ENCODE measurements around the gene YPEL1. TPM values are rescaled to one million over a fixed set of nuclear protein-coding genes. Genes with fewer than 3 reads are reported as not detected.
"Not testable (repeated sequence)": the region's sequence is repeated elsewhere in the genome, so short reads cannot be mapped to it uniquely, and the experiment has no call there.

The YPEL1 gene
- total RNA-seq, 1 donor from 2014 or later: 0.61 TPM

GRCh38 chr22:21694795-21695429 is 40.7 kb downstream of the YPEL1 start:
- no peak overlapping the region for H3K4me3 Mint-ChIP-seq
- peaks cover 33% of the 10 kb centered on the region for H3K36me3 Mint-ChIP-seq (ENCODE audit: low read depth)
- H3K27me3 Mint-ChIP-seq: no peaks in the 10 kb centered on the region
- H3K9me3 Mint-ChIP-seq: no peaks in the 10 kb centered on the region
- intact Hi-C loops (cut with micrococcal nuclease): no loop called here
- no peak overlapping the region for H3K27ac Mint-ChIP-seq
- H3K4me1 Mint-ChIP-seq: peaks cover 4% of the 10 kb centered on the region
- no peak for DNase-seq

- intact Hi-C loops (cut with micrococcal nuclease): no loop called here
- Mint-ChIP-seq H3K27ac (no peak overlapping the region), H3K4me3 (no peak overlapping the region), H3K27me3 (no peaks in the 10 kb centered on the region), H3K4me1 (peaks cover 6% of the 10 kb centered on the region), H3K9me3 (no peaks in the 10 kb centered on the region), H3K36me3 (ENCODE audit: low read depth) (peaks cover 37% of the 10 kb centered on the region)
- no peak for DNase-seq
These were observed 41.2 kb downstream of the YPEL1 start for GRCh38 chr22:21694394-21694793.

- Mint-ChIP-seq H3K4me1 (peaks cover 6% of the 10 kb centered on the region), H3K4me3 (no peak overlapping the region), H3K27me3 (no peaks in the 10 kb centered on the region), H3K27ac (no peak overlapping the region), H3K36me3 (ENCODE audit: low read depth) (peaks cover 38% of the 10 kb centered on the region), H3K9me3 (no peaks in the 10 kb centered on the region)
- DNase-seq: no peak
- intact Hi-C loops (cut with micrococcal nuclease): no loop called here
These were observed 41.6 kb downstream of the YPEL1 start for GRCh38 chr22:21693999-21694341.

GRCh38 chr22:21693333-21693998 is 42.1 kb downstream of the YPEL1 start:
- Mint-ChIP-seq H3K36me3 (ENCODE audit: low read depth) (peaks cover 42% of the 10 kb centered on the region), H3K4me3 (no peak overlapping the region), H3K4me1 (peaks cover 6% of the 10 kb centered on the region), H3K27ac (no peak overlapping the region), H3K27me3 (no peaks in the 10 kb centered on the region), H3K9me3 (no peaks in the 10 kb centered on the region)
- intact Hi-C loops (cut with micrococcal nuclease): no loop called here
- no peak for DNase-seq

- DNase-seq; intact Hi-C loops (cut with micrococcal nuclease); H3K4me3 Mint-ChIP-seq; H3K9me3 Mint-ChIP-seq; H3K27me3 Mint-ChIP-seq; H3K27ac Mint-ChIP-seq; H3K4me1 Mint-ChIP-seq: not testable (repeated sequence)
- H3K36me3 Mint-ChIP-seq (ENCODE audit: low read depth): peaks cover 42% of the 10 kb centered on the region
These were observed 42.7 kb downstream of the YPEL1 start for GRCh38 chr22:21692856-21693255.

- peaks cover 37% of the 10 kb centered on the region for H3K36me3 Mint-ChIP-seq (ENCODE audit: low read depth)
These were observed 43.8 kb downstream of the YPEL1 start for GRCh38 chr22:21691816-21692215.

GRCh38 chr22:21690401-21690801 is 45.2 kb downstream of the YPEL1 start:
- Mint-ChIP-seq H3K36me3 (ENCODE audit: low read depth) (peaks cover 35% of the 10 kb centered on the region), H3K4me3 (no peak overlapping the region), H3K9me3 (no peaks in the 10 kb centered on the region), H3K27ac (peak overlapping the region; percentile 38), H3K4me1 (peaks cover 6% of the 10 kb centered on the region), H3K27me3 (no peaks in the 10 kb centered on the region)
- intact Hi-C loops (cut with micrococcal nuclease): no loop called here
- DNase-seq: no peak

More at GRCh38 chr22:21691816-21692215, 43.8 kb downstream of the YPEL1 start:
- Mint-ChIP-seq H3K27me3 (no peaks in the 10 kb centered on the region), H3K4me1 (peaks cover 6% of the 10 kb centered on the region), H3K4me3 (no peak overlapping the region), H3K27ac (no peak overlapping the region), H3K9me3 (no peaks in the 10 kb centered on the region)
- no peak for DNase-seq
- intact Hi-C loops (cut with micrococcal nuclease): no loop called here

GRCh38 chr22:21688706-21689381 is 46.8 kb downstream of the YPEL1 start:
- Mint-ChIP-seq H3K4me1 (peaks cover 6% of the 10 kb centered on the region), H3K4me3 (no peak overlapping the region)

GRCh38 chr22:21688341-21688705 is 47.3 kb downstream of the YPEL1 start:
- Mint-ChIP-seq H3K27me3 (no peaks in the 10 kb centered on the region), H3K4me3 (no peak overlapping the region), H3K4me1 (peaks cover 6% of the 10 kb centered on the region), H3K9me3 (no peaks in the 10 kb centered on the region), H3K27ac (no peak overlapping the region), H3K36me3 (ENCODE audit: low read depth) (peaks cover 35% of the 10 kb centered on the region)
- intact Hi-C loops (cut with micrococcal nuclease): no loop called here
- no peak for DNase-seq

More at GRCh38 chr22:21688706-21689381, 46.8 kb downstream of the YPEL1 start:
- H3K27ac Mint-ChIP-seq: no peak overlapping the region
- intact Hi-C loops (cut with micrococcal nuclease): no loop called here
- peaks cover 34% of the 10 kb centered on the region for H3K36me3 Mint-ChIP-seq (ENCODE audit: low read depth)
- no peaks in the 10 kb centered on the region for H3K9me3 Mint-ChIP-seq
- no peaks in the 10 kb centered on the region for H3K27me3 Mint-ChIP-seq
- no peak for DNase-seq

- Mint-ChIP-seq H3K4me3 (no peak overlapping the region), H3K4me1 (peaks cover 6% of the 10 kb centered on the region), H3K36me3 (ENCODE audit: low read depth) (peaks cover 34% of the 10 kb centered on the region), H3K9me3 (no peaks in the 10 kb centered on the region), H3K27ac (no peak overlapping the region), H3K27me3 (no peaks in the 10 kb centered on the region)
- no peak for DNase-seq
- intact Hi-C loops (cut with micrococcal nuclease): no loop called here
These were observed 47.8 kb downstream of the YPEL1 start for GRCh38 chr22:21687685-21688259.

- Mint-ChIP-seq H3K9me3 (no peaks in the 10 kb centered on the region), H3K27me3 (no peaks in the 10 kb centered on the region), H3K36me3 (ENCODE audit: low read depth) (peaks cover 34% of the 10 kb centered on the region)
These were observed 48.8 kb downstream of the YPEL1 start for GRCh38 chr22:21686634-21687393.

GRCh38 chr22:21686193-21686608 is 49.4 kb downstream of the YPEL1 start:
- no peak for DNase-seq
- intact Hi-C loops (cut with micrococcal nuclease): no loop called here
- Mint-ChIP-seq H3K27me3 (no peaks in the 10 kb centered on the region), H3K9me3 (no peaks in the 10 kb centered on the region), H3K4me1 (peaks cover 8% of the 10 kb centered on the region), H3K27ac (no peak overlapping the region), H3K36me3 (ENCODE audit: low read depth) (peaks cover 33% of the 10 kb centered on the region), H3K4me3 (no peak overlapping the region)

More at GRCh38 chr22:21686634-21687393, 48.8 kb downstream of the YPEL1 start:
- Mint-ChIP-seq H3K27ac (no peak overlapping the region), H3K4me1 (peaks cover 8% of the 10 kb centered on the region), H3K4me3 (no peak overlapping the region)
- no peak for DNase-seq
- intact Hi-C loops (cut with micrococcal nuclease): no loop called here

GRCh38 chr22:21685164-21685513 is 50.5 kb downstream of the YPEL1 start:
- Mint-ChIP-seq H3K4me1 (peaks cover 5% of the 10 kb centered on the region), H3K9me3 (no peaks in the 10 kb centered on the region), H3K36me3 (ENCODE audit: low read depth) (peaks cover 31% of the 10 kb centered on the region), H3K27ac (no peak overlapping the region), H3K4me3 (no peak overlapping the region), H3K27me3 (no peaks in the 10 kb centered on the region)
- no peak for DNase-seq
- intact Hi-C loops (cut with micrococcal nuclease): no loop called here
